Hepatocyte (in vitro differentiated cells): Measurements from ENCODE around the gene LRSAM1. TPM values are rescaled to one million over a fixed set of nuclear protein-coding genes. Genes with fewer than 3 reads are reported as not detected.

Experiments
- DNase-seq: peaks from one replicate; pipeline ENCODE4 v3.0.0-alpha.2; 2016; ENCODE audit warnings: low spot score
- H2AFZ ChIP-seq: fragments of 200-600 bp; sonication (generic); 2 replicates; pipeline ENCODE4 v1.6.0; 2016; ENCODE audit warnings: antibody characterized with exemption, mild to moderate bottlenecking
- H3K27ac ChIP-seq: fragments of 200-600 bp; sonication (generic); 2 replicates; pipeline ENCODE4 v1.5.1; 2016; ENCODE audit warnings: mild to moderate bottlenecking
- H3K27me3 ChIP-seq: fragments of 200-600 bp; sonication (generic); 2 replicates; pipeline ENCODE4 v1.6.1; 2016
- H3K36me3 ChIP-seq: fragments of 200-600 bp; sonication (generic); replicated peaks from 2 replicates; pipeline ENCODE4 v1.5.1; 2016; ENCODE audit warnings: low read depth; ENCODE audit not compliant: insufficient read depth
- H3K4me1 ChIP-seq: fragments of 200-600 bp; sonication (generic); 2 replicates; pipeline ENCODE4 v1.5.1; 2016; ENCODE audit warnings: mild to moderate bottlenecking, moderate library complexity; ENCODE audit not compliant: insufficient read depth
- H3K4me2 ChIP-seq: fragments of 200-600 bp; sonication (generic); 2 replicates; pipeline ENCODE4 v1.6.0; 2016
- H3K4me3 ChIP-seq: fragments of 200-600 bp; sonication (generic); 2 replicates; pipeline ENCODE4 v1.5.1; 2016; ENCODE audit warnings: mild to moderate bottlenecking
- H3K79me2 ChIP-seq: fragments of 200-600 bp; sonication (generic); 2 replicates; pipeline ENCODE4 v1.6.0; 2017; ENCODE audit warnings: mild to moderate bottlenecking
- H3K9me2 ChIP-seq: fragments of 200-600 bp; sonication (generic); replicated peaks from 2 replicates; pipeline ENCODE4 v1.6.0; 2017; ENCODE audit warnings: mild to moderate bottlenecking; ENCODE audit not compliant: insufficient read depth
- H3K9me3 ChIP-seq: fragments of 200-600 bp; sonication (generic); 2 replicates; pipeline ENCODE4 v1.5.1; 2016; ENCODE audit warnings: low read depth, mild to moderate bottlenecking
- H4K20me1 ChIP-seq: fragments of 200-600 bp; sonication (generic); 2 replicates; pipeline ENCODE4 v1.6.0; 2016; ENCODE audit warnings: mild to moderate bottlenecking; ENCODE audit not compliant: insufficient read depth, poor library complexity, severe bottlenecking
- CTCF ChIP-seq: fragments of 200-600 bp; sonication (generic); IDR thresholded peaks from 2 replicates; pipeline ENCODE4 v1.5.1; 2016; ENCODE audit warnings: antibody characterized with exemption, mild to moderate bottlenecking; ENCODE audit not compliant: poor library complexity
- EZH2 ChIP-seq: fragments of 200-600 bp; sonication (generic); IDR thresholded peaks from 2 replicates; pipeline ENCODE4 v1.6.1; 2016; ENCODE audit warnings: antibody characterized with exemption, mild to moderate bottlenecking, borderline replicate concordance
- EZH2phosphoT487 ChIP-seq: fragments of 200-600 bp; sonication (generic); IDR thresholded peaks from one replicate; pipeline ENCODE4 v1.6.1; 2018; ENCODE audit warnings: antibody characterized with exemption, mild to moderate bottlenecking, low read depth, moderate library complexity; ENCODE audit not compliant: unreplicated experiment, severe bottlenecking
- WGBS: methylation state at CpG from one replicate; pipeline ENCODE4 v1.1.6; 2016; ENCODE audit warnings: low lambda C conversion rate; ENCODE audit errors: missing lambda C conversion rate; 5-methylcytosine and 5-hydroxymethylcytosine counted together
- polyA plus RNA-seq: library from polyadenylated mRNA; unstranded; fragments of >200 nt; fragmentation: Nextera tagmentation; extraction: Ambion mirVana; gene quantifications from 2 replicates; pipeline ENCODE4 v1.2.1, GENCODE V29; 2016
- total RNA-seq: library from RNA; depleted of rRNA; stranded (reverse); fragments of >200 nt; gene quantifications from 2 replicates; pipeline ENCODE4 v1.2.3, GENCODE V29; 2014

LRSAM1 gene
- total and polyA plus RNA-seq, 2 experiments from 2014 or later, result 10.7 to 19.4 TPM

- H2AFZ ChIP-seq, result no peak overlapping the region
- no peak for TF ChIP-seq EZH2
- no peak for TF ChIP-seq EZH2phosphoT487
- TF ChIP-seq CTCF, result no peak
- H3K4me2 ChIP-seq, result no peak overlapping the region
- H3K4me3 ChIP-seq, result no peak overlapping the region
- H3K79me2 ChIP-seq, result peaks cover 20% of the 10 kb centered on the region
- H3K9me3 ChIP-seq, result no peaks in the 10 kb centered on the region
- no peak overlapping the region for H3K27ac ChIP-seq
- DNase-seq, result no peak
- peaks cover 17% of the 10 kb centered on the region for H4K20me1 ChIP-seq
- H3K36me3 ChIP-seq, result no peaks in the 10 kb centered on the region
- H3K4me1 ChIP-seq, result no peaks in the 10 kb centered on the region
- no peaks in the 10 kb centered on the region for H3K27me3 ChIP-seq
- no peaks in the 10 kb centered on the region for H3K9me2 ChIP-seq
- WGBS, result 97% methylated on average over 12 of the region's 23 CpGs
Observed at GRCh38 chr9:127404631-127405030, 46.7 kb upstream of the LRSAM1 start.

GRCh38 chr9:127405344-127406125 is 45.8 kb upstream of the LRSAM1 start:
- Histone ChIP-seq H3K4me1 (no peaks in the 10 kb centered on the region), H3K9me2 (no peaks in the 10 kb centered on the region), H3K4me3 (no peak overlapping the region), H2AFZ (no peak overlapping the region), H3K36me3 (no peaks in the 10 kb centered on the region), H4K20me1 (peaks cover 10% of the 10 kb centered on the region), H3K4me2 (no peak overlapping the region), H3K9me3 (no peaks in the 10 kb centered on the region), H3K79me2 (peaks cover 11% of the 10 kb centered on the region), H3K27ac (no peak overlapping the region), H3K27me3 (no peaks in the 10 kb centered on the region)
- TF ChIP-seq EZH2phosphoT487, result no peak
- TF ChIP-seq EZH2, result no peak
- no peak for TF ChIP-seq CTCF
- DNase-seq, result no peak
- WGBS, result 97% methylated on average over 20 of the region's 20 CpGs

GRCh38 chr9:127406799-127407491 is 44.4 kb upstream of the LRSAM1 start:
- no peaks in the 10 kb centered on the region for H3K79me2 ChIP-seq
- no peaks in the 10 kb centered on the region for H3K36me3 ChIP-seq
- H3K27ac ChIP-seq, result no peak overlapping the region
- H3K4me1 ChIP-seq, result no peaks in the 10 kb centered on the region
- no peak overlapping the region for H3K4me3 ChIP-seq
- WGBS, result 80% methylated on average over 13 of the region's 13 CpGs
- no peak overlapping the region for H2AFZ ChIP-seq
- no peaks in the 10 kb centered on the region for H3K27me3 ChIP-seq
- no peak overlapping the region for H3K4me2 ChIP-seq
- TF ChIP-seq EZH2 (no peak), CTCF (no peak)
- no peak for DNase-seq
- H3K9me3 ChIP-seq, result no peaks in the 10 kb centered on the region
- H3K9me2 ChIP-seq, result no peaks in the 10 kb centered on the region
- peaks cover 7% of the 10 kb centered on the region for H4K20me1 ChIP-seq
